NCI-H774 (cell line): Measurements from ENCODE around the gene CDH2.
A peak's percentile ranks its signal among the peaks of the same experiment; 100 is the strongest.

Experiments used
- DNase-seq: peaks from one replicate; lab custom pipeline; 2025; lab: John Stamatoyannopoulos, UW

The CDH2 gene

DNA sequence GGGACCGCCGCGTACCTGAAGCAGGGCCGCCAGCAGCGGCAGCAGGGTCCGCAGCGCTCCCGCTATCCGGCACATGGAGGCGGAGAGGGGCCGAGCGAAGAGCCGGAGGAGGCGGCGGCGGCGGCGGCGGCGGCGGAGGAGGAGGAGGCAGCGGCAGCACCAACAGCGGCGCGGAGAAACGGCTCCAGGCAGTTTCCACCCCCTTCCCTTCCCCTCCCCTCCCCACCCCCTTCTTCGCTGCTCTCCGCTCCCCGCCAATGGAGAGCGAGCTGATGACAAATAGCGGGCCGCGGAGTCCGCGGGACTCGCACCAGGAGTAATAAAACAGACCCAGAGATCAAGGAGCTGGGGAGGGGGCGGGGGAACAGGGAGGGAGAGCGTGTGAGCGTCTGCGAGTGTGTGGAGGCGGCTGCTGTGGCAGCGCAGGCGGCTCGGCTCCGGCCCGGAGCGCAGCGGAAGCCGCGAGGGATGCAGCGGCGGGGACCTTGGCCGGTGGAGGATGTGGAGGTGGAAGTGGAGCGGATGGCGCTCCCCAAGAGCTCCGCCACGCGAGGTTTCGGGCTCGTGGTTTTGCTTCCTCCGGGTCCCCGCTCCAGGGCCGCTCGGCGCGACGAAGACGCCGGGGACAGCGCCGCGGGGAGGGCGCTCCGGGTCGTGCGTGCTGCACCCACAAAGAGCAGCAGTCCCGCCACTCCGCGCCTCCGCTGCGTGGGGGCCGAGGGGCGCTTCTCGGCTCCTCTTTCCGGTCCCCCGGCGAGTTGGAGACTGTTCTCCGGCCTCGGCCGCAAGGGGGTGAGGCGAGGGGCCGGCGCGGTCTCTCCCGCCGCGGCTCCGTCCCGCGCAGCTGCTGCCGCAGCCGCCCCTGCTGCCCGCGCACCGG lies at the start of gene CDH2:
Gene CDH2, minus strand, starts transcription at position 183 of the 880 bp plus-strand sequence. Its CDS starts 108 bp downstream, at position 75.
- DNase-seq = peak; percentile 90

GRCh38 chr18:28212060-28212459 lies 35.1 kb upstream of the CDH2 start:
- no peak for DNase-seq

- no peak for DNase-seq
These were observed 31.9 kb upstream of the CDH2 start for GRCh38 chr18:28208712-28209265.

DNA sequence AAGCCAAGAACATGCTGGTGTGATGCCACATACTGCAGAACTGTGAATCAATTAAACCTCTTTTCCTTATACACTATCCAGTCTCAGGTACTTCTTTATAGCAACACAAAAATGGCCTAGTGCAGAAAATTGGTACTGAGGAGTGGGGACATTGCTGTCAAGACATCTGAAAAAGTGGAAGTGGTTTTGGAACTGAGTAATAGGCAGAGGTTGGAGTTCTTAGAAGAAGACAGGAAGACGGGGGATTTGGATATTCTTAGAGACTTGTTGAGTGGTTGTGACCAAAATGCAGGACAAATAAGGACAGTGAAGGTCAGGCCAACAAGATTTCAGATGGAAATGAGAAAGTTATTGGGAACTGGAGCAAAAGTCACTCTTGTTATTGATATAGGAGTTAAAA lies 31.3 kb upstream of the CDH2 start:
- DNase-seq = no peak

DNA sequence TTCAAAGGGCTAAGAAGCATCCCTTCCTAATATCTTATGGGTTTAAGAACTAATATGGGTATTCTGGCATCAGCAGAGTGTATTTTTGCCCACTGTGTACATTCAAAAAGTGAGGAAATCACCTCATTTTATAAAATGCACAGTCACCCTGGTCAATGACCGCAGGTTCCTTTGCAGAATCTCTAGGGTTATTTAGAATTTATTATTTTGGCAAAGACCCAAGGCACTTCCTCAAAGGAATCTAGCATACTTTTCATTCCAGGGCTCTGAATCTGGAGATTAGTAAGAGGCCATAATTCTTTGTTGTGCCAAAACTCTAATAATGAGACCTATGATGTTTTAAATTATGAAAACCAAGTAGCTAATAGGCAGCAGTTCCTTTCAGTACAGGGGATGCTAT lies 27.2 kb upstream of the CDH2 start:
- no peak for DNase-seq

- DNase-seq = no peak
These were observed 24.1 kb upstream of the CDH2 start for GRCh38 chr18:28201056-28201455.

GRCh38 chr18:28198620-28199019 lies 21.7 kb upstream of the CDH2 start:
- no peak for DNase-seq

DNA sequence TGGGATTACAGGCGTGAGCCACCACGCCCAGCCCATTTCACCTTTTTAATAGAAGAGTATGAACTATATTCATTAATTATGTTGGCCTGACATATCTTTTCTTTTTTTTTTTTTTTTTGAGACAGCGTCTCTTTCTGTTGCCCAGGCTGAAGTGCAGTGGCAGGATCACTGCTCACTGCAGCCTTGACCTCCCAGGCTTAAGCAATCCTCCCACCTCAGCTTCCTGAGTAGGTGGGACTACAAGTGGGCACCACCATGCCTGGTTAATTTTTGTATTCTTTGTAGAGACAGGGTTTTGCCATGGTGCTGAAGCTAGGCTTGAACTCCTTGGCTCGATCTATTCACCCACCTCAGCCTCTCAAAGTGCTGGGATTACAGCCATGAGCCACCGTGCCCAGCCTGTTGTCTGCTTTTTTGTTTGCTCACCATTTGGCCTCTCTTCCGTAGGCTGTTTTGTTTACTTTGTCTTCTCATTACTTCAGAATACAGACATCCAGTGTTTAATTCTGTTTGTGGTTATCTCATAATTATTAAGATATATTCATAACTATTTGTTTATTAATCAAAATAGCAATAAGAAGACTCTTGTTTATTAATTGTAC lies 16.3 kb upstream of the CDH2 start:
- DNase-seq = no peak

DNA sequence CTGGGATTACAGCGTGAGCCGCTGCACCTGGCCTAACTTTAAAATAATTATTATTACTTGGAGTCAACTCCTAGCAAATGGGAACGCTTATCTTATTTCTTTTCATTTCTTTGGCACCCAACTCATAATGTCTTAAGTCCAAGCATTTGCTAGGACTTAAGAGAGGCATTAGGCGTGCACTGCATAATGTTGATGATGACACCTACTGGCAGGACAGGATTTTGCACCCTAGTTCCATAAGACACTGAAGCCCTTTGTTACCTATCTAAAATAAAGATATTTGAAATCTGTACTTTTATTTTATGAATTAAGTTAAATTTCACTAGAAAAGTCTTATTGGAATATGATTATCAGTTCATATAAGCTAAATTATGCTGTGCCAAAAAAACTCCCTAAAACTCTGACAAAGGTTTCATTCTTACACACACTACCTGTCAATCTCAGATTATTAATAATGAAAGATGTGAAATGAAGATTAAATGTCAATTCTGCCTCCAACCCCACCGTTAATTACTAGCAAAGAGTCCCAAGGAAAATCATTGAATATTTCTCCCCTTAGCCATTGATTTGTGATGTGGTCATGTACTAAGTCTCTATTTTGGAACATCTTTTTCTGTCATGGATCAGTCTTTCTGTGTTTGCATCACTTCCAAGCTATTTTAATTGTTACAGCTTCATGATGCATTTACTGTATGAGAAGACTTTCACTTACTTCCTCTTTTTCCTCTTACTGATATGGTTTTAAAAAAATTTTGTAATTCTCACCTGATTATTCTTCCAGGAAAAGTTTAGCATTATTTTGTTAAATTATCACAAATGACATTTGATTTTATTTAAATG lies 12.7 kb upstream of the CDH2 start:
- DNase-seq = no peak

- no peak for DNase-seq
These were observed 8.2 kb upstream of the CDH2 start for GRCh38 chr18:28185121-28185520.

DNA sequence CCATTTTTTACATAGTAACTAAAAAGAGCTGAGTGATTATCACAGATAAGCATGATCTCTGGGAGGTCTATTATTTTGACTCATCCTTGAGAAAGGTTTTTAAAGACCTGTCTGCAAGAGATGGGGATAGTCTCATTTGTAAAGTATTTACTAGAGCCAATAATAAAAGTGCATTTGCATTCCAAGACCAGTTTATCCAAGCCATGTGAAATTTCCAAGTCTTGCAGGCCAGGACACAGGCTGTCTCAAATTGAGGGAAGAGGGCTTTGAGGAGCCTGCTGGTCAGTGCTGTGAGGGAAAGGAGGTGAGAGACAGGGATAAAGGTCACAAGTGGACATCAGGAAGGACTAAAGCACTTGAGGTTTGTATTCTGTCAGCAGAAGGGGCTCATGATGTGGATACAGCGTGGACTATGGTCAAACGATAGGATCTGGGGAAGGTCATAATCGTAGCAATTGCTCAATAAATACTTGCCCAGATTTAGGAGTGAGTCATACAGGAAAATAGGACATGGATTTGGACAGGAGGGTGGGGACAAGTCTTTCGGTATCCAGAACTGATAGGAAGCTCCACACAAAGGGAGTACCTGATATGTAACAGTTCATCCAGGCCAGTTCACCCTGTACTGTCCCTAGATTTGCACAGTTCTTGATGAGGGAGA lies 6.6 kb upstream of the CDH2 start:
- no peak for DNase-seq

DNA sequence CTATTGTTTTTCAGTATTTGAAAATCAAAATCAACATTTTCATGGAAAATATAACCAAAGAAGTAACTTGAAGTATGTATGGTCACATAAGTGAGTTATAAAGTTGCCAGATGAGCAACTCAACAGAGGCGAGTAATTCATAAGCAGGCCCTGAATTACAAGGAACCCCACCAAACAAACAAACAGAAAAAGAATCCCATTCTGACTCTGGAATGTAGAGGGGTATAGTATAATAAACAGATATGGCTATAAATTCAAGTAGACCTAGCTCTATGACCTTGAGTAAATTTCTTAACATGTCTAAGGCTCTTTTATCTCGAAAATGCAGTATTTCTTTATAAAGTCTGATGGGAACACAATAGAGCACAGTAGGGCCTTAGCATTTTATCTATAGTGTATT lies 4.7 kb upstream of the CDH2 start:
- no peak for DNase-seq

DNA sequence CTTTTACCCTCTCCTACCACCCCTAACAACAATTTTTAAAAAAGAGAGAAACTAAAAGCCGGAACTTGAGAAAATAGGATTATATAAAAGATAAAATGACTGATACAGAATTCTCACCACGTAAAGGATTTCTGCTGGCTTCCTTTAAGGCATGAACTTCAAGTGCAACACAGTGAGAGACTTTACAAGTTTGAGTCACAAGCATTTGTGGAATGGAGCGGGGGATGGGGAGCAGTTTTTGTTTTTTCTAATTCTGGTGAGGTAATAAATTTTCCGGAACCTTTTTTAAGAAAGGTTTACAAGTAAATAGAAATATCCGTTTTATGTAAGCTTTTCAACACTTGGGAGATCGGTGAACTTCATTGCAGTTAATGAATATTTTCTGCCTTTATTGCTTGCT lies 1.8 kb upstream of the CDH2 start:
- DNase-seq = no peak

- DNase-seq = peak; percentile 73
These were observed 1.1 kb upstream of the CDH2 start for GRCh38 chr18:28177828-28178635.

DNA sequence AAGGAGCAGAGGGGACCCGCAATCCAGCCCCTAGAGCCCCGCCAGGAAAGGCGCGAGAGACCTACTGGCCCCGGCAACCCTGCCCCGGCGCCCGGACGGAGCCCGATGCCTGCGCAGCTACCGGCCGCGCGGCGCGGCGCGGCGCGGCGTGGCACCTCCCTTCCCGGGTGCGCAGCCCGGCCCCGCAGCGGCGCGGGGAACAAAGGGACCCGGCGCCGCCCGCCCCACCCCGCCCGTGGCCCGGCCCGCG lies 307 bp downstream of the CDH2 start:
- no peak for DNase-seq

DNA sequence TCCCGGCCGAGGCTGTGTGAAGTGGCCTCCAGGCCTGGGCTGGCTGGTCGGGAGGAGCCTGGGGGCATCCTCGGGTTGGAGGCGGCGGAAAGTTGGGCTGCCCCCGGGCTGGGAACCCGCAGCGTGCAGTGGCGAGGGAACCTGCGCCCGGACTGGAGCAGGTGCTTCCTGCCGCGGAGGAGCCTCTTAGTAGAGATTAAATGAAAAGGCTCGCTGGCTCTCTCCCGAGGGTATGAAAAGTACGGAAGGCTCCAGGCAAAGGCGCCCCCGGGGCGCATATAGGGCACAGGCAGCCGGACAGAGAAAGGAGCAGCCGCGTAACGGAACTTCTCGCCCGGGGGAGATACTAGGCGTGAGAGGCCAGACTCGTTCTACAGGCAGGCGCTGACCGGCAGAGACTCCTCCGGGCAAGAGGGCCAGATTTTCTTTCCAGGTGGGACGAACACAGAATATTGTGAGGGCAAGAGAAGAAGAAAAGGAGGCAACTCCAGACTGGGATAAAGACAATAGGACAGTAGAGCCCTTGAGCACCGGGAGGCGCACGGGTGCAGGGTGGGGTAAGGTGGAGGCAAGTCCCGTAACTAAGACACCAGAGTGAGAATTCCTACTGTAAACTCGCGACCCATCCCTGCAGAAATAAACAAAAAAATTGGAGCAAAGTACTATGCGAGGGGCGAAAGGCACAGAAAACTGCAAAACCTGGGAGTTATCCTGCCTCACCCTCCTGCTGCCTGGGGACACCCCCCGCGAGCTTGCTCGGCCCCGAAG lies 816 bp downstream of the CDH2 start:
- no peak for DNase-seq

GRCh38 chr18:28175150-28175929 lies 1.6 kb downstream of the CDH2 start:
- no peak for DNase-seq

GRCh38 chr18:28174181-28174905 lies 2.6 kb downstream of the CDH2 start:
- DNase-seq = no peak

- no peak for DNase-seq
These were observed 5.1 kb downstream of the CDH2 start for GRCh38 chr18:28171837-28172236.
